Stimulated activated CD4-positive, alpha-beta T cell treated with anti-CD3 and anti-CD28 coated beads, Interleukin-2, amount 100 ng/mL, for 48 hours (primary cell): ENCODE measurements around the gene ATG16L2.
"Not testable (repeated sequence)": the region's sequence is repeated elsewhere in the genome, so short reads cannot be mapped to it uniquely, and the experiment has no call there.

Experiments
- DNase-seq, 2 donors: peaks; one replicate each; pipeline ENCODE4 v3.0.0-alpha.2; 2020

ATG16L2 gene

DNA sequence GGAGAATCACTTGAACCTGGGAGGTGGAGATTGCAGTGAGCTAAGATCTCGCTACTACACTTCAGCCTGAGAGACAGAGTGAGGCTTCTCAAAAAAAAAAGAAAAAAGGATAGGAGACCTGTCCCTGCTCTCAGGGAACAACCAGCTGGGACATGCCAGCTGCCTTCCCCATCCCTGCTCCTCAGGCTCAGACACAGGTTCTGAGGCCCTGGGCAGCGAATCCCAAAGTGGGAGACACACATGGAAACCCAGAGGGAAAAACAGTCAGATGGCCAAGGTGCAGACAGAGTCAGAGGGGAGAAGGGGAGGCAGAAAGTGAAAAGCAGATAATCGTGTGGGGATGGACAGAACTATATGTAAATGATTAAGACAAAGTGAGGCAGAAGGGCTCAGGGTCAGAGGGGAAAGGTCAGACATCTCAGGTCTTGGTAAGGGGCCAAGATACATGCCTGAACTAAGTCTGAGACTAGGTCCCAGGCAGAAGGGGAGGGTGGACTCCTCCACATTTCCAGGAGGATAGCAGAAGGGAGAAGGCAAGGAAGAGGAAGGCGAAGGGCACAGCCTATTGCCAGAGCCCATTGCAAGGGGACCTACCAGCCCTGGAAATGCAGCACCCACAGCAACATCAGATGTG, 34.6 kb upstream of the ATG16L2 start:
- DNase-seq: no peak

DNA sequence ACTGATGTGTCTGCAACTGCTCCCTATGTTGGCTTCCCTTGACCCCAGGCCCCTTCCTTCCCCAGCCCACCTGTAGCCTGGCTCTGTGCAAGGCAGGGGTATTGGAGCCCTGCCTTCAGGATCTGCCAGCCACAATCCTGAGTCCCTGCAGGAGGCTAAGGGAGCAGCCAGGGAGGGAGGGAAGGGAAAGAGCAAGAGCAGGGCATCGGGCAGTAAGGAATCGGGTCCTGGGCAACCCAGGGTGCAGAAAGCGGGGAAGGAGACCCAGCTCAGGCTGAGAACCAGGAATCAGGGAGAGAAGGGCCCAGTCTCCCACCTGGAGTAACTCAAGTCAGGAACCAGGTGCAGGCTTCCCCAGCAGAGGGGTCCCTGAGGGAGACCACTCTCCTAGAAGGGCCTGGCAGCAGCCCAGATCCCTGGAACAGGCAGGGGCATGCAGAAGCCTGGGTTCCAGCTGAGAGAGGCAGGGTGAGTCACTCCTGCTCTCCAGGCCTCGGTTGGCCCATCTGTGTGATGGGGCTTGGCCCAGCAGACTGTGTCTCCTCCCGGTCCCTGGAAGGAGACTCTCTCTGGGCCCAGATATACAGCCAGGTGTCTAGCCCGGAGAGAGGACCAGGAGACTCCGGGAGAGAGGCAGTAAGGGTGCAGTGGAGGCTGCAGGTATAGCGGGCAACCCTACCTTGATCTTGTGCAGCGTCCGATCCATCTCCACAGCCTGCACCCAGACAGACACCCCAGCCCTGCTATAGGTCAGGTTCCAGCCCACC, 33.7 kb upstream of the ATG16L2 start:
- DNase-seq: no peak

DNA sequence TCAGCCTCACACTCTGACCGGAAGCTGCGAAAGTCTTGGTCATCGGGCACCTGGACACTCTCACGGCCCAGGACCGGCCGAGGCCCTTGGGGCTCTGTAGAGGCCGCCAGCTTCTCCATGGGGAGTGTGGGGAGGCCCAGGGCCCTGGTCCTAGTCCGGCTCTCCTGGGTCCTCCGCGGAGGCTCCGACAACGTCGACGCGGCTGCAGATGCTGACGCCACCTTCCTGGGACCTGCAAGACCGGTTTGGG, 33.2 kb upstream of the ATG16L2 start:
- no peak for DNase-seq

DNA sequence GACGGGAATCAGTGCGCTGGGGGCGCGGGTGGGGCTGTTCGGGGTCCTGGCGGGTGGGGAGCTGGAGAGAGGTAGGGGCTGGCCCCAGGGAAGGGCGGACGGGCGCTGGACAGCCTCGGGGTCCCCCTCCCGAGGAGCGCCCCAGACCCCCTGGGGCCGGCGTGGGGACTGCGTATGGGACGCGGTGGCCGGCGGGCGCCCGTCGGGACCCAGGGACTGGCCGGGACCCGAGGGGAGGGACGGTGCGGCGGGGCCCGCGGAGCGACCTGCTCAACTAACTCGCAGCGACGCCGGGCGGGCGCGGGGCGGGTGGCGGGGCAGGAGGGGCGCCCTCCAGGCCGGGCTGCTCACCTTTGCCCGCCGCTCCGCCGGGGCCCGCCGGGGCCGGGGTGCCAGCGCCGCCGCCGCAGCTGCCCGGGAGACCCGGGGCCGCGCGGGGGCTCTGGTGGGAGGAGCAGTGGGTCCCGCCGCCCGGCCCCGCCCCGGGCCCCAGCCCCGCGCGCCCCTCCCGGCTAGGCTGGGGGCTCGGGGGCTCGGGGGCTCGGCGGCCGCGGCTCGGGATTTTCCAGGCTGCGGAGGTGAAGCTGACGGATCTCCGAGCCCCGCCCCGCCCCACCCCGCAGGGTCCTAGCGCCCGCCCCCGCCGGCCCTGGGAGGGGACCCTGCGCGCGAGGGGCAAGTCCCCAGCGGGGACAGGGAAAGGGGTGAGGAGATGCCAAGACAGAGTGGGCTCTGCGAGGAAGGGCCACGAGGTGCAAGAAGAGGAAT, 32.7 kb upstream of the ATG16L2 start:
- peak; percentile 26 for DNase-seq

DNA sequence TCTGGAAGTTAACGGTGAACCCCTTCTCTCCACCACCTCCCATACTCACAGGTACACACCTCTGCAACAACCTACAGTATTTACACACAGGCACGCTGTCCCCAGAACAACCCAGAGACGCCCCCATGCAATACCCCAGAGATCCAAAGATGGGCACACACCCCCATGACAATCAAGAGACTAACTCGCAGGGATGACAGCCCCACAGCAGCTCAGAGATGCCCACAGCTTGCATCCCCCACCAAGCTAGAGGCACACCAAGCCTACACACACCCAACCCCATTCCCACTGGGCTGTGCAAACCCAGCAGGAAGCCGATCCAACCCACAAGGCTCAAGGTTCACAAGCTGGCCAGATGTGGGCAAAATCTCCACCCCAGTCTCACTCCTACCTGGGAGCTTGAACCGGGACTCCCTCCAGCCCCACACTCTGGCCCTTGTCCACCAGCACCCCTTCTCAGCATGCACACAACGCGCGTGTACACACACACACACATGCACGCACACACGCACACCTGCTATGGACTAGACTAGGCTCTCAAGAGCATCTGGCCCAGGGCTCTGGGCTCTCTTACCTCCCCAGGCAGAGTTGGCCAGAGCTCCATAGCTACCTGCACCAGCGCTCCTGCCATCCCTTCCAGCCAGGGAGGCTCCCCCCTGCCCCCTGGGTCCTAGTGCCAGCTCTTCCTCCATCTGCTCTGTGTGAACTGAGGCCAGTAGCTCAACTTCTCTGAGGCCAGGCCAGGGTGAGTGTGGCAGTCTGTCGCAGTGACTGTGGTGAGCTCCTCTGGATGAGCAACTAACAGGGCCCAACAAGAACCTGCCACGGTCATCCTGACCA, 31.9 kb upstream of the ATG16L2 start:
- no peak for DNase-seq

DNA sequence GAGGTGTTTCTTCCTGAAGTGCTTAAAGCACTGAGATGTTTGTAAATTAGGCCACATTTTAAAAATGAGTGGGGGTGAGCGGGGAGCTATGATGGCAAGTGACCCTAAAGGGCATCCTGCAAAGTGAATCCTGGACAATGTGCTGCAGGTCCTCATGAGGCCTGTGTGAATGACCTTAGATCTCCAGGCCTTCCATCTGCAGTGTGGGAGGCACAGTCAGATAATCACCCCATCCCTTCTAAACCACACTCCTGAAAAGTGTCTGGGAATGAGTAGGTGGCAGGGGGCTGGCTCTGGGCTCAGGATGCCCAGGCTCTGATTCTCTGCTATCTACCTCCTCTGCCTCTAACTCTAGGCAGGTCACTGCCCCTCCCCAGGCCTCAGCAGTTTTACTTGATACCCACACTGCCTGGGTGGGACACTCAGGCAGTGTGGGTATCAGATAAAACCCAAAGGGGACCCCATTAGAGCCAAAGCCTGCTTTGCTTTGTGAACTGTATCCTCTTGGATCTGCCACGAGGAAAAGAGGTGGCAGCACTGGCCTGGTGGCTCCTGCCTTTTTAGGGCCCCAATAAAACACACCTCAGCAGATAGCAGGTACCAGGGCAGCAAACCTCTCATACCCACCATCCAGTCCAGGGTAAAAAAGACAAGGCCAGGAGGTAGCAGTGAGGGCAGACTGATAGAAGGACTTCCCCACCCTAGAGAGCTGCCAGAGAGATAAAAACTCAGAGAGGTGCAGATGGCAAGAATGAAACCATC, 30.9 kb upstream of the ATG16L2 start:
- DNase-seq: no peak

DNA sequence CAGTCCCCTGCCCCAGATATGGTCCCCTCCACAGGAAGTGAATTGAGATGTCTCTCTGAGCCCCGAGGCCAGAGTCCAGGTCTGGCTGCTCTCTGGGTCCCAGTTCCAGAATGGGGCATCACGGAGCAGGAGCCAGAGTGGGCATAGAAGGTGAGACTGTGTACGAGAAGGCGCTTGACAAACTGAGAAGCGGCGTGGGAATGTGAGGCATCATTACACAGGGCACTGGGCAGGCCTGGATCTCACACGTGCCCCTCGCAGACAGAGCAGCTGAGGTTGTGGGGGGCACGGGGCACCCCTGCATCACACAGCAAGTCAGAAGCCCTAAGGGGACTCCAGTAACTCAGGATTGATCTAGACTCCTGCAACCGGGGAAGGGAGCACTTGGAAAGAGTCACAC, 29.5 kb upstream of the ATG16L2 start:
- DNase-seq: no peak

DNA sequence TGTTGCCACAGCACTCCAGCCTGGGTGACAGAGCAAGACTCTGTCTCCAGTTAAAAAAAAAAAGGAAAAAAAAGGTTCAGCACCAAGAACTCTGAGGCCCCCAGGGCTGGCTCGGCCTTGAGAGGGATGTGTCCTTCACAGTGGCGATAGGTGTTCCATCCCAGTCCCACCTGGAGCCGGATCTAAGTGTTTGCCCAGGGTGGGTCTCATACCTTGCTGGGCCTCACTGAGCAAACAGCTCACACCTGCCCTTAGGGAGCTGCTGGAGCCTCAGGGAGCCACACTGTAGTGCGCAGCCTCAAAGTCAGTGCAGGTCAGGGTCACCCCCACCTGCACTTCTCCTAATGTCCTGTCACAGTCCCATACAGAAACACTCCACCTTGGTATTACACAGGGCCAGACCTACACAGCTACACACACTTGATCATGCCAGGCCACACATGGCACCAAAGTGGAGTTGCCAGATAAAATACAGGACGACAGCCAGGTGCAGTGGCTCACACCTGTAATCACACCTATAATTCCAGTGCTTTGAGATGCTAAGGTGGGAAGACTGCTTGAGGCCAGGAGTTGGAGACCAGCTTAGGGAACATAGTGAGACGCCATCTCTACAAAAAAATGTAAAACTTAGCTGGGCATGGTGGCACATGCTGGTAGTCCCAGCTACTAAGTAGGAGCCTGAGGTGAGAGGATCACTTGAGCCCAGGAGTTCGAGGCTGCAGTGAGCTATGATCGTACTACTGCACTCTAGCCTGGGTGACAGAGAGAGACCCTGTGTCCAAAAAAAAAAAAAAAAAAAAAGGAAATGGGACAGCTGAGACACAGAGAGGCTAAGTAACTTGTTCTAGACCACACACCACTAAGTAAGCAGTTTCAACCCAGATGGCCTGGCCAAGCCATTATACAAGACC, 27.7 kb upstream of the ATG16L2 start:
- no peak for DNase-seq

DNA sequence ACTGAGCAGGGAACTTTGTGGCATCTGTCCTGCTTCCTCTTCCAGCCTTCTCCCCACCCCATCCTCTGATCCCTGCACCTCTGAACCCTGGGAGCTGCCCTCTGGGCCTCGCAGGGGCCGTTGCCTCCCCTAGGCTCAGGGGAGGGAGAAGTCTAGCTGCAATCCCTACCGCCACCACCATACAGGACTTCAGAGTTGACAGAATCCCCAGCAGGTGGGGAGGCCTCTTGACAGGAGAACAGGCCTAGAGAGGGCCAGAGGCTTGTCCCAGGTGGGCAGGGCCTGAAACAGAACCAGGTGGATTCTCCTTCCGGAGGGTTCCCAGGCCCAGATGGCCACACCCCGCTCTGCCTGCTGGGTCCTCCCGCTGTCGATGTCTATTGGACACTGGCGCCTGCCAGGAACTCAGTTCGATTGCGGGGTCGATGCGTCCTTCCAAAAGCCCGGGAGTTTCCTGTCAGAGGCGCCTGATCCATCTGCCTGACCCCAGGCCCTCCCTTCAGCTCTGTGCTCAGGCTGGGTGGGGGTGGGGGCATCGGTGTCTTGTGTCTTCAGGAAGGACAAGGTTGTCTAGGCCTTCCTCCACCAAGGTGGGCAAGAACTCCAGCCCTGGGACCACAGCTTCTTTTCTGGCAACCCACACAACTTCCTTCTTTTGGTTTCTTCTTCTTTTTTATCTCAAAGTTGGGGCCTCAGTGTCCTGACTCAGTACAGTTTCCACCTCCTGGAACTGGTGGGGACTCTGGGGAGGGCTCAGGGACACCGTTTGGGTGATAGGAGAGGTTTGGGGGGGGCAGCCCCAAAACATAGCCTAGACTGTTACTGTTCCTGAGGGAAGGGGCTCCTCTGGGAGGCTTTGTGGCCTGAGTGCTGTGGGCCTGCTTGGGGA, 26.8 kb upstream of the ATG16L2 start:
- DNase-seq: no peak

DNA sequence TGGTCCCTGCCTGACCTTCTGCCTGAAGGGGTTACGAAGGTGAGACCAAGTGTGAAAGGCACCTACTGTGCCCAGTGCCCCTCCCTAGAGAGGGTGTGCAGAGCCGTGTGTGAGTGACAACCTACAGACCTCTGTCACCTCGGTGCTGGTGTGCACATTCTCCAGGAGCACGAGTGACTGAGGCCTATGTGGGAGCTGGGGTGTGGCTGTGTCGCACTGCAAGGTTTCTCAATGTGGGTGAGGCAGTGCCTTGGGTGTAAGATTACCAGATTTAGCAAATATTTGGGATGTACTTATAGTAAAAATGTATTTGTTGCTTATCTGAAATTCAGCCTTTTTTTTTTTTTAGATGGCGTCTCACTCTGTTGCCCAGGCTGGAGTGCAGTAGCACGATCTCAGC, 26.0 kb upstream of the ATG16L2 start:
- no peak for DNase-seq

DNA sequence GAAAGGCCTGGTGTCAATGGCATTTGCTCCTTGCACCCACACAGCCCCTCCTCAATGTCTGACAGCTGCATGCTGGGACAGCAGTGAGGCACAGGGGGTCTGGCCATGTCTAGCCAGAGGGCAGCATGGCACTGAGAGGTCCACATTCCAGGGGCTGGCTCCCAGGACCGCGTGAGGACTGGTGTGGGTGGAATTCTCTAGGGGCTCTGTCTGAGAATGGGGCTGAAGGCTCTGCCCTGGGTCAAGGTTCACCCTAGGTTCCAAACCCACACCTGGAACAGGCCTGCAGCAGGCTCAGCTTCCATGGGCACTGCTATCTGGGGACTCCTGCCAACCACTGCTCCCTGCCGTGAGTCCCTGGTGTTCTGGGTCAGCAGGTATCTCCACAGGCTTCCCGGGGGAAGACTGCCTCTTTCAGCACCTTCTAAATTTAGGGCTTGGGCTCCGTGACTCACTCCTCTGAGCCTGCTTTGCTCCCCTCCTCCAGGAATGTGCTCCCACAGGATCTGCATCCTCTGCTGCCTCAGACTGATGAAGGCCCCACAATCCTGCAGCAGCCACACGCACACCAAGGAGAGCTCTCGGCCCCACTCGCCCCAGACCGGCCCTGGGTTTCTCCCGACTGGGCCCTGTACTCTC, 24.6 kb upstream of the ATG16L2 start:
- no peak for DNase-seq

DNA sequence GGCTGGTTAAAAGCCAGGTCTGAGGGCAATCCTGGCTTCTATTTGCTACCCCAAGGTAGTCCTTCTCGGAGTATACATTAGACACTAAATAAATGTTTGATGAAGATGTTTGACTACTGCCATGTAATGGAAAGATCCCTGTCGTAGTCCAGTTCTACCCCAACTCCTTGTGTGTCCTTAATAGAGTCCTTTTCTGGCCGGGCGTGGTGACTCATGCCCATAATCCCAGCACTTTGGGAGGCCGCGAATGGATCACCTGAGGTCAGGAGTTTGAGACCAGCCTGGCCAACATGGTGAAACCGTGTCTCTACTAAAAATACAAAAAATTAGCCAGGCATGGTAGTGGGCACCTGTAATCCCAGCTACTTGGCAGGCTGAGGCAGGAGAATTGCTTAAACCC, 23.0 kb upstream of the ATG16L2 start:
- not testable (repeated sequence) for DNase-seq

DNA sequence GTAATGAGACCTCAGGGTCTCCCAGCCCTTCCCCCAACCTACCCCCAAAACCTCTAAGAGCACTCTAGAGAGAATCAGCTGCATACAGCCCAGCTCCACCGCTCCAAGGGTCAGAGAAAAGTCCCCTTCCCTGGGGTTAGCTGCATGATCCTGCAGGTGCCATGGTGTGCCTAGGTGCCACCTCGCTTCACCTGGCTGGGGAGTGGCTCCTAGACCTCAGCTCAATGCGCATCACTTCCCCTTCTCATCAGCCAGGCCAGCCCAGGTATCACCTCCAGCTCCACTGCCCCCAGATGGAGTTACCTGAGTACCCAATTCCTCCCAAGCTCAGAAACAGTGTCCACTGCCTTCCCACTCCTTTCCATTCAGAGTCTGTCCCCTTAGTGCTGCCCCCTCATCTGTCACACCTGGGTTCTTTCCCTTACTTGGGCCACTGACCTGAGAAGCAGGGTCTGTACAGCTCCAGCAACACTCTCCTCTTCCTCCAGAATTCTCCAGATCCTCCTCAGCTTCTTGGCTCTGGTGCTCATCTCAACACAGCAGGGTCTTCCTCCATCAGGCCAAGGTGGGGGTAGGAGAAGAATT, 21.7 kb upstream of the ATG16L2 start:
- no peak for DNase-seq

DNA sequence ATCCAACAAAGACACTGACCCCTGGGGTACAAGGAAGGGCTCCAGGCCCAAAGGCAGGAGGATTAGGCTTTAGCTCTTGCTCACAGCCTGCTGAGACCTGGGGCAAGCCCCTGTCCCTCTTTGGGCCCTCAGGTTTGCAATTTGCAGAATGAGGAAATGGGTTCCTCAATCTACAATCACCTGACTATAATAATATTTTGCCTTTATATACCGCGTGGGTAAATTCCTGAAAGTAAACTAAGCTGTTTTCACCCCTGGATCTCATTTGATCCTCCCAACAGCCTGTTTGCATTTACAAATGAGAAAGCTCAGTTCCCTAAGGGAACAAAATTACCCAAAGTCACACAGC, 21.2 kb upstream of the ATG16L2 start:
- DNase-seq: no peak

DNA sequence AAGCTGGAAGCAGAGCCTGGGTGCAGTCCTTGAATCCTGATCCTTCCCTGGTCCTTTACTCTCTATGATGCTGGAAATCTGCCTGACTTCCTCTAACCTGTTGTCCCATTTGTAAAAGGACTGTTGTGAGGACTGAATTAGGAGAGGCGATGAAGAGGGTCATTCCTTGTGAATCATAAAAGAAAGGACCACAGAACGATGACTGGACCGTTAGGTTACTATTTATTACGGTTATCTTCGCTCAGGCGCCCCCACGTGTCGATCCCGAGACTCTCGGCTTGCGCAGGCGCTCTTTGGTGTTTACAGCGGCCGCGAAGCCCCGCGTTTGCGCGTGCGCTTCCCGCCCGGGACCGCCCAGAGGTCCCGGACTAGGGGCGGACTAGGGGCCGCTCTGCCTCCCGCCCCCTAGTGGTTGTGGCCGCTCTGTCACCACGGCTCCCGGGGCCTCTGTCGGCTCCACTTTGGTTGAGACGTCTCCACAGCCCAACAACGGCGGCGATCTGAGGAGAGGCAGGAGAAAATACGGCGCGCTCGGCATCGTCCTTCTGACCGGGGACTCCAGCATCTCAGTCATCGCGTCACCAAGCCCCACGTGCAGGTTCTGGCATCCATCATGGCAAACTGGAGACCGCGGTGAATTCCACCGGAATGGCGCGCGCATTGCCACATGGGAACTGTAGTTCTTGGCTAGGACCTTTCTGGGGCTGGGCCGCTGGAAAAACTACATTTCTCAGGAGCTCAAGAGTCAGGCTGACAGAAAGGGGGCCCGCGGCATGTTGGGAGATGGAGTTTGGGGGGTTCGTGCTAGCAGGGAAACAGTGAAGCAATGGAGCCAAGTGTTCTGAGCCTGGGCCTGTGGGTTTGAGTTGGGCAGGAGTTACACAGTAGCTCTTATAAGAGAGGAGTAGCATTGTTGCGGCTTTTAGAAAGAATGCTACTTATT, 20.5 kb upstream of the ATG16L2 start, which contains the start of gene STARD10:
Gene STARD10, minus strand, starts transcription at position 623 of the 943 bp plus-strand sequence. CDS start 12,866 bp downstream, outside the sequence.
- peak; percentile 88 to 93 for DNase-seq

DNA sequence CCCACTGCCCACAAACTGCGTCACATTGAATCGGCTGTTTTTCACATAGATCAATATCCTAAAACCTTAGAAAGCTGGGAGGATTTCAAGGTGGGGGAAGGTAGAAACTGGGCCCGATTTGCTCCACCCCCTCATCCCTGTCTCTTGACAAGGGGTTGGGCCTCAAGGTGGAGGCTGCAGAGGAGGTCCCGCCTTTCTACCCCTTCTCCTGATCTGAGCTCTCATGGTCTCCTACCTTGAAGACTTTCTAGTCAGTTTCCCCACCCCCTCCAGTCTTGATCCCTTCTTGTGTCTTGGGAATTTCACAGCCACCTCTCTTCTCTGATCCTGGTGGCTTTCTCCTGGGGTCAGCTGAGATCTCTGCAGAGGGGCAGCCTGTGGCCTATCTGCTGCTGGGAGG, 15.8 kb upstream of the ATG16L2 start:
- DNase-seq: no peak

DNA sequence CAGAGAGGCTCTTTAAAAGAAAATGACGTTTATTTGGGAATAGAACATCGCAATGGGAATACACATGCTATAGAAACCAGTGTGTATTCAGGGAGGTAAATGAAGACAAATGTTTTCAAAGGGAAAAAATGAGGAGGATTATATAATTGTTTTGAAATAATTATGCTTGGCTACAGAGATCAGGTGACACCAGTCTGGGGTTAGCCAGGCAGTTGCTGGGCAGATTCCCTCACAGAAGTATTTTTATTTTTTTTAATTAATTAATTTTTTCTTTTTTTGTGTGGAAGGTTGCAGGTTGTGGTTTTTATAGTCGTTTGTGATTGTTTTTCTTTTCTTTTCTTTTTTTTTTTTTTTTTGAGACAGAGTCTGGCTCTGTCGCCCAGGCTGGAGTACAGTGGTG, 14.8 kb upstream of the ATG16L2 start:
- no peak for DNase-seq

DNA sequence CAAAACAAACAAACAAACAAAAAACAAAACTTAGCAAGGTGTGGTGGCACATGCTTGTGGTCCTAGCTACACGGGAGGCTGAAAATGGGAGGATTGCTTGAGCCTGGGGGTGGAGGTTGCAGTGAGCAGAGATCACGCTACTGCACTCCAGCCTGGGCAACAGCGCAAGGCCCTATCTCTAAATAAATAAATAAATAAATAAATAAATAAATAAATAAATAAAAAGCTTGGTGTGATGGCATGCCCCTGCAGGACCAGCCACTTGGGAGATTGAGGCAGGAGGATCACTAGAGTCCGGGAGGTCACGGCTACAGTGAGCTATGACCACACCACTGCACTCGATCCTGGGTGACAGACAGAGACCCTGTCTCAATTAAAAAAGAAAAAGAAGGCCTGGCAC, 11.4 kb upstream of the ATG16L2 start:
- no peak for DNase-seq
